Hepatocyte (in vitro differentiated cells): ENCODE measurements around the gene DOK5.

ENCODE experiments used
- CTCF ChIP-seq: fragments of 200-600 bp; sonication (generic); IDR thresholded peaks from 2 replicates; pipeline ENCODE4 v1.5.1; 2016; ENCODE audit warnings: antibody characterized with exemption, mild to moderate bottlenecking; ENCODE audit not compliant: poor library complexity
- EZH2 ChIP-seq: fragments of 200-600 bp; sonication (generic); IDR thresholded peaks from 2 replicates; pipeline ENCODE4 v1.6.1; 2016; ENCODE audit warnings: antibody characterized with exemption, mild to moderate bottlenecking, borderline replicate concordance

- TF ChIP-seq CTCF (no peak), EZH2 (no peak)
Observed at GRCh38 chr20:54499111-54499510, 23.7 kb downstream of the DOK5 start.
